Adrenal gland (tissue), 5 donors: Measurements from ENCODE around the gene SEC24D.

Experiments
- POLR2A ChIP-seq, 2 donors: fragments of 450-650 bp; IDR thresholded peaks; one replicate each; pipeline ENCODE4 v1.6.1; 2017; ENCODE audit warnings: antibody characterized with exemption in 2 of 2, mild to moderate bottlenecking in 2 of 2, moderate library complexity in 1 of 2
- TF ChIP-seq, protein P1 (sequence below), 6 experiments: fragments of 450-650 bp in 4 of 6; fragments of 200-600 bp in 2 of 6; sonication (generic) in 1 of 6; IDR thresholded peaks; 1 replicate in 5 of 6; 2 replicates in 1 of 6; pipeline versions ENCODE4 v1.5.1 to v1.8.0; 2016 to 2021; ENCODE audit warnings: antibody characterized with exemption in 6 of 6, mild to moderate bottlenecking in 2 of 6, moderate library complexity in 1 of 6
- donor health status: DM: no; HTN: no; CAD: no.

GRCh38 chr4:118738090-118738489 lies 97.8 kb downstream of the SEC24D start:
- TF ChIP-seq, protein P1, sequence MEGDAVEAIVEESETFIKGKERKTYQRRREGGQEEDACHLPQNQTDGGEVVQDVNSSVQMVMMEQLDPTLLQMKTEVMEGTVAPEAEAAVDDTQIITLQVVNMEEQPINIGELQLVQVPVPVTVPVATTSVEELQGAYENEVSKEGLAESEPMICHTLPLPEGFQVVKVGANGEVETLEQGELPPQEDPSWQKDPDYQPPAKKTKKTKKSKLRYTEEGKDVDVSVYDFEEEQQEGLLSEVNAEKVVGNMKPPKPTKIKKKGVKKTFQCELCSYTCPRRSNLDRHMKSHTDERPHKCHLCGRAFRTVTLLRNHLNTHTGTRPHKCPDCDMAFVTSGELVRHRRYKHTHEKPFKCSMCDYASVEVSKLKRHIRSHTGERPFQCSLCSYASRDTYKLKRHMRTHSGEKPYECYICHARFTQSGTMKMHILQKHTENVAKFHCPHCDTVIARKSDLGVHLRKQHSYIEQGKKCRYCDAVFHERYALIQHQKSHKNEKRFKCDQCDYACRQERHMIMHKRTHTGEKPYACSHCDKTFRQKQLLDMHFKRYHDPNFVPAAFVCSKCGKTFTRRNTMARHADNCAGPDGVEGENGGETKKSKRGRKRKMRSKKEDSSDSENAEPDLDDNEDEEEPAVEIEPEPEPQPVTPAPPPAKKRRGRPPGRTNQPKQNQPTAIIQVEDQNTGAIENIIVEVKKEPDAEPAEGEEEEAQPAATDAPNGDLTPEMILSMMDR (IDR thresholded peaks at IDR 0.05) = no peak
- TF ChIP-seq POLR2A (IDR thresholded peaks at IDR 0.05) = no peak
